ENCODE measurements around the gene MAPK4.

GRCh38 chr18:50738098-50738757 lies 178.3 kb downstream of the MAPK4 start:
- TF ChIP-seq CTCF (conservative IDR thresholded peaks at IDR 0.05) = no peak
- TF ChIP-seq ZFX (IDR thresholded peaks at IDR 0.05) = no peak

Data from C4-2B (cell line).